ENCODE measurements around the gene ATP6V0A4.

DNA sequence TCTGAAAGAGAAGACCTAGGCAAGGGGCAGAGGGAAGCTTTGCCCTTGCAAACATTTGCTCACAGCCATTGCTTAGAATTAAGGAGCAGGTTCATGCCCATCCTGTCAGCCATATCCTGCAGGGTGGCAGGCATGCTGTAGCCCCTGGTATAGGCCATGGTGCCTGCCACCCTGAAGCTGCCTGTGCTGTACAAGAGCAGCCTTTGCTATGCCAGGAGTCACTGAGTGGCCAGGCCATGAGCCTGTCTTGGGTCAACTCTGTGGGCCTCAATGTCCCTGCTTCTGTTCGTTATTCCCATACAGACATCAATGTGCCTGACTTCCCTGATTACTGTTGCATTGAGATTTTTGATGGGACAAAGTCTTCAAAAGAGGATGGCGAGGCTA is 96.5 kb downstream of the ATP6V0A4 start:
- no peak for TF ChIP-seq CTCF (IDR thresholded peaks at IDR 0.05)
- no peak for TF ChIP-seq POLR2A (IDR thresholded peaks at IDR 0.05)
